HEK293 (cell line): ENCODE measurements around the gene PARP1.

Experiments
- CTCF ChIA-PET: fragments of 350-600 bp; formaldehyde crosslinking; extraction: SDS; loops from one replicate; lab custom pipeline; 2021; ENCODE audit warnings: antibody characterized with exemption; lab: Yijun Ruan, JAX
- POLR2A ChIA-PET: fragments of 300-600 bp; formaldehyde crosslinking; extraction: SDS; loops from one replicate; lab custom pipeline; 2020; ENCODE audit warnings: antibody characterized with exemption, inconsistent platforms; lab: Yijun Ruan, JAX
- H3K27ac ChIP-seq: fragments of 200-500 bp; sonication (Bioruptor generic); 2 replicates; pipeline ENCODE4 v1.5.1; 2014; ENCODE audit warnings: low read depth, low read length, control low read depth, inconsistent platforms; ENCODE audit errors: extremely low read depth
- H3K36me3 ChIP-seq, 2 experiments: fragments of 200-500 bp in 1 of 2; sonication (Bioruptor generic) in 1 of 2; 1 replicate in 1 of 2; 2 replicates in 1 of 2; pipeline ENCODE4 v1.5.1; 2014 to 2017; ENCODE audit warnings: inconsistent platforms in 2 of 2, low read length in 2 of 2; ENCODE audit not compliant: control insufficient read depth in 2 of 2, insufficient read depth in 1 of 2
- H3K4me1 ChIP-seq: fragments of 200-500 bp; sonication (Bioruptor generic); 2 replicates; pipeline ENCODE4 v1.5.1; 2014; ENCODE audit warnings: mild to moderate bottlenecking, low read length, inconsistent platforms; ENCODE audit not compliant: control insufficient read depth, insufficient read depth
- H3K4me3 ChIP-seq: 2 replicates; pipeline ENCODE4 v1.5.1; 2011; ENCODE audit warnings: low read depth, mild to moderate bottlenecking, control low read depth, low read length, moderate library complexity
- H3K9me3 ChIP-seq: fragments of 200-500 bp; sonication (Bioruptor generic); 2 replicates; pipeline ENCODE4 v1.5.1; 2014; ENCODE audit warnings: low read depth, low read length, inconsistent platforms; ENCODE audit not compliant: control insufficient read depth, insufficient read depth
- EGR2 ChIP-seq: fragments of 450-650 bp; formaldehyde crosslinking; IDR thresholded peaks from 2 replicates; pipeline ENCODE4 v1.5.1; 2016; ENCODE audit warnings: low read depth, missing biosample characterization, missing genetic modification characterization
- HOXA7 ChIP-seq: sonication (generic); formaldehyde crosslinking; IDR thresholded peaks from 2 replicates; pipeline ENCODE4 v1.8.1; 2022; ENCODE audit warnings: missing genetic modification reagents, borderline replicate concordance
- KLF9 ChIP-seq: fragments of 450-650 bp; formaldehyde crosslinking; IDR thresholded peaks from 2 replicates; pipeline ENCODE4 v1.5.1; 2016; ENCODE audit warnings: missing biosample characterization, missing genetic modification characterization, low read depth
- REPIN1 ChIP-seq: fragments of 450-650 bp; formaldehyde crosslinking; IDR thresholded peaks from 2 replicates; pipeline ENCODE4 v1.5.1; 2017; ENCODE audit warnings: missing biosample characterization, missing genetic modification characterization, low read depth
- ZBTB8A ChIP-seq: fragments of 450-650 bp; formaldehyde crosslinking; IDR thresholded peaks from 2 replicates; pipeline ENCODE4 v1.5.1; 2016; ENCODE audit warnings: missing biosample characterization, missing genetic modification characterization
- ZIC2 ChIP-seq: fragments of 450-650 bp; formaldehyde crosslinking; IDR thresholded peaks from 2 replicates; pipeline ENCODE4 v1.5.1; 2016; ENCODE audit warnings: missing biosample characterization, missing genetic modification characterization
- ZNF138 ChIP-seq: fragments of 450-650 bp; formaldehyde crosslinking; IDR thresholded peaks from 2 replicates; pipeline ENCODE4 v1.5.1; 2016; ENCODE audit warnings: missing biosample characterization, missing genetic modification characterization, borderline replicate concordance
- ZNF24 ChIP-seq: fragments of 450-650 bp; formaldehyde crosslinking; IDR thresholded peaks from 2 replicates; pipeline ENCODE4 v1.5.1; 2016; ENCODE audit warnings: missing biosample characterization, missing genetic modification characterization
- ZNF530 ChIP-seq: fragments of 450-650 bp; formaldehyde crosslinking; IDR thresholded peaks from 2 replicates; pipeline ENCODE4 v1.5.1; 2016; ENCODE audit warnings: low read depth, missing biosample characterization, missing genetic modification characterization
- ZNF626 ChIP-seq: fragments of 450-650 bp; sonication (Bioruptor Pico); formaldehyde crosslinking; IDR thresholded peaks from 2 replicates; pipeline ENCODE4 v1.5.1; 2018; ENCODE audit warnings: missing biosample characterization, missing genetic modification characterization, inconsistent platforms
- ZSCAN23 ChIP-seq: fragments of 450-650 bp; formaldehyde crosslinking; IDR thresholded peaks from 2 replicates; pipeline ENCODE4 v1.5.1; 2016; ENCODE audit warnings: missing biosample characterization, missing genetic modification characterization
- TF ChIP-seq, protein P1 (sequence below): fragments of 450-650 bp; formaldehyde crosslinking; IDR thresholded peaks from 2 replicates; pipeline ENCODE4 v1.5.1; 2016; ENCODE audit warnings: missing biosample characterization, missing genetic modification characterization, borderline replicate concordance
- TF ChIP-seq, protein P2 (sequence below): fragments of 450-650 bp; formaldehyde crosslinking; IDR thresholded peaks from 2 replicates; pipeline ENCODE4 v1.5.1; 2016; ENCODE audit warnings: missing biosample characterization, missing genetic modification characterization

Gene PARP1

DNA sequence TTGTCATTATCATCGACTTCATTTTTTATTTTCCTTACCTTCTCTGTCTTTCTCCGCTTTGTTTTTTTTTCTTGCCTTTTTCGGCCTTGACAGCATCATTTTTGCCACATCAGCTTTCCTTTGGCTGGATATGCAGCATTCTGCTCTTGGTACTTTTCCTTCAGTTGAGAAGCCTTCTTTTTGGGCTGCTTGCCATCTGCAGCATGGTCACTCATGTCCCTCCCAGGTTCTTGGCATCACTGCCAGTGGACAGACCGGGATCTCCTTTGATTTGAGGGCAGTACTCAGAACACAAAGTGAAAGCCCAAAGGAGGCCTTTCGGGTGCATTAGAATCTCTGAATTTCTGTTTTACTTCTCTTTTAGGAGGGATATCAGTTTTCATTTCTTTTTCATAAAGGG is 3.7 kb upstream of the PARP1 start (continued):
- TF ChIP-seq, protein P1, sequence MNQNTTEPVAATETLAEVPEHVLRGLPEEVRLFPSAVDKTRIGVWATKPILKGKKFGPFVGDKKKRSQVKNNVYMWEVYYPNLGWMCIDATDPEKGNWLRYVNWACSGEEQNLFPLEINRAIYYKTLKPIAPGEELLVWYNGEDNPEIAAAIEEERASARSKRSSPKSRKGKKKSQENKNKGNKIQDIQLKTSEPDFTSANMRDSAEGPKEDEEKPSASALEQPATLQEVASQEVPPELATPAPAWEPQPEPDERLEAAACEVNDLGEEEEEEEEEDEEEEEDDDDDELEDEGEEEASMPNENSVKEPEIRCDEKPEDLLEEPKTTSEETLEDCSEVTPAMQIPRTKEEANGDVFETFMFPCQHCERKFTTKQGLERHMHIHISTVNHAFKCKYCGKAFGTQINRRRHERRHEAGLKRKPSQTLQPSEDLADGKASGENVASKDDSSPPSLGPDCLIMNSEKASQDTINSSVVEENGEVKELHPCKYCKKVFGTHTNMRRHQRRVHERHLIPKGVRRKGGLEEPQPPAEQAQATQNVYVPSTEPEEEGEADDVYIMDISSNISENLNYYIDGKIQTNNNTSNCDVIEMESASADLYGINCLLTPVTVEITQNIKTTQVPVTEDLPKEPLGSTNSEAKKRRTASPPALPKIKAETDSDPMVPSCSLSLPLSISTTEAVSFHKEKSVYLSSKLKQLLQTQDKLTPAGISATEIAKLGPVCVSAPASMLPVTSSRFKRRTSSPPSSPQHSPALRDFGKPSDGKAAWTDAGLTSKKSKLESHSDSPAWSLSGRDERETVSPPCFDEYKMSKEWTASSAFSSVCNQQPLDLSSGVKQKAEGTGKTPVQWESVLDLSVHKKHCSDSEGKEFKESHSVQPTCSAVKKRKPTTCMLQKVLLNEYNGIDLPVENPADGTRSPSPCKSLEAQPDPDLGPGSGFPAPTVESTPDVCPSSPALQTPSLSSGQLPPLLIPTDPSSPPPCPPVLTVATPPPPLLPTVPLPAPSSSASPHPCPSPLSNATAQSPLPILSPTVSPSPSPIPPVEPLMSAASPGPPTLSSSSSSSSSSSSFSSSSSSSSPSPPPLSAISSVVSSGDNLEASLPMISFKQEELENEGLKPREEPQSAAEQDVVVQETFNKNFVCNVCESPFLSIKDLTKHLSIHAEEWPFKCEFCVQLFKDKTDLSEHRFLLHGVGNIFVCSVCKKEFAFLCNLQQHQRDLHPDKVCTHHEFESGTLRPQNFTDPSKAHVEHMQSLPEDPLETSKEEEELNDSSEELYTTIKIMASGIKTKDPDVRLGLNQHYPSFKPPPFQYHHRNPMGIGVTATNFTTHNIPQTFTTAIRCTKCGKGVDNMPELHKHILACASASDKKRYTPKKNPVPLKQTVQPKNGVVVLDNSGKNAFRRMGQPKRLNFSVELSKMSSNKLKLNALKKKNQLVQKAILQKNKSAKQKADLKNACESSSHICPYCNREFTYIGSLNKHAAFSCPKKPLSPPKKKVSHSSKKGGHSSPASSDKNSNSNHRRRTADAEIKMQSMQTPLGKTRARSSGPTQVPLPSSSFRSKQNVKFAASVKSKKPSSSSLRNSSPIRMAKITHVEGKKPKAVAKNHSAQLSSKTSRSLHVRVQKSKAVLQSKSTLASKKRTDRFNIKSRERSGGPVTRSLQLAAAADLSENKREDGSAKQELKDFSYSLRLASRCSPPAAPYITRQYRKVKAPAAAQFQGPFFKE (tag by site-specific recombination) = no peak
- no peak for TF ChIP-seq ZNF626 (tag by site-specific recombination)
- TF ChIP-seq ZNF138 (tag by site-specific recombination) = no peak
- no peak for TF ChIP-seq ZBTB8A (tag by site-specific recombination)
- no peak for TF ChIP-seq HOXA7
- TF ChIP-seq ZNF24 (tag by site-specific recombination) = no peak

DNA sequence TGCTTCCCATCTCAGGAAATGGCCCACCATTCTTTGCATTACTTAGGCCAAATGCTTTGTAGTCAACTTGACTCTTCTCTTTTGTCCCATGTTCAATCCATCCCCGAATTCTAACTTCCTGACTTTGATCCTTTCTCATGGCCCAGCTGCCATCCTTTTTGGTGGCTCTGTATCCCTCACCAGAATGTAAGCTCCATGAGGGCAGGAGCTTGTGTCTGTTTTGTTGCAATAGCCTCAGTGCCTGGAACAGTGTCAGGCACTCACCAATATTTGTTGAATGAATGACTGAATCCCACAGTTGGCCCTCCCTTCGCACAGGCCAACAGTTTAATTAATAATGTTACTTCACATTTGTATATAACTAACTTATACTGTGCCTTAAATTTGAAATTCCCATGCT is 3.1 kb upstream of the PARP1 start:
- POLR2A ChIA-PET = interaction anchor here (1.0 kb wide), 1 partner anchor 9 kb away, joined by 3 read pairs; no protein-coding TSS in a partner anchor
- TF ChIP-seq ZNF530 (tag by site-specific recombination) = no peak
- TF ChIP-seq REPIN1 (tag by site-specific recombination) = no peak
- no peak for TF ChIP-seq ZIC2
- TF ChIP-seq KLF9 (tag by site-specific recombination) = no peak
- no peak overlapping the region for H3K27ac ChIP-seq
- no peaks in the 10 kb centered on the region for H3K36me3 ChIP-seq
- H3K4me1 ChIP-seq = 0 out of 2 replicates have a peak, but pooled peaks cover 2% of the 10 kb centered on the region
- CTCF ChIA-PET = interaction anchor here (7.5 kb wide), 1 partner anchor 10 kb away, joined by 125 read pairs; no protein-coding TSS in a partner anchor
- no peak overlapping the region for H3K4me3 ChIP-seq
- H3K9me3 ChIP-seq = no peaks in the 10 kb centered on the region

DNA sequence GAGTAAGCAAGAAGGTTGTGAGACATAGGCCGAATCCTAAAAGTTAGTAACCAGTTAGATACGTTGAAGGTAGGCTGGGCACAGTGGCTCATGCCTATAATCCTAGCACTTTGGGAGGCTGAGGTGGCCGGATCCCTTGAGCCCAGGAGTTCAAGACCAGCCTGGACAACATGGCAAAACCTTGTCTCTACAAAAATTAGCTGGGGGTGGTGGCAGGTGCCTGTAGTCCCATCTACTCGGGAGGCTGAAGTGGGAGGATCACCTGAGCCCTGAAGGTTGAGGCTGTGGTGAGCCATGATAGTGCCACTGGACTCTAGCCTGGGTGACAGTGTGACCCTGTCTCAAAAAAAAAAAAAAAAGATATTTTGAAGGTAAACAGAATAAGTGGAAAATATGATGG is 1.5 kb upstream of the PARP1 start:
- Histone ChIP-seq H3K36me3 (peaks cover 0 to 5% of the 10 kb centered on the region in 2 experiments; a peak in 1 of 3 replicates), H3K27ac (no peak overlapping the region), H3K4me1 (peaks cover 14% of the 10 kb centered on the region), H3K9me3 (no peaks in the 10 kb centered on the region), H3K4me3 (no peak overlapping the region)
- POLR2A ChIA-PET = interaction anchor here (2.2 kb wide), 1 partner anchor 12 kb away, joined by 6 read pairs; no protein-coding TSS in a partner anchor
- CTCF ChIA-PET = interaction anchor here (0.6 to 7.5 kb wide), 7 partner anchors 11 to 1659 kb away, joined by 3 to 125 read pairs (median 6); no protein-coding TSS in a partner anchor
- TF ChIP-seq EGR2 (tag by site-specific recombination) (no peak), ZSCAN23 (tag by site-specific recombination) (no peak)
- TF ChIP-seq, protein P2, sequence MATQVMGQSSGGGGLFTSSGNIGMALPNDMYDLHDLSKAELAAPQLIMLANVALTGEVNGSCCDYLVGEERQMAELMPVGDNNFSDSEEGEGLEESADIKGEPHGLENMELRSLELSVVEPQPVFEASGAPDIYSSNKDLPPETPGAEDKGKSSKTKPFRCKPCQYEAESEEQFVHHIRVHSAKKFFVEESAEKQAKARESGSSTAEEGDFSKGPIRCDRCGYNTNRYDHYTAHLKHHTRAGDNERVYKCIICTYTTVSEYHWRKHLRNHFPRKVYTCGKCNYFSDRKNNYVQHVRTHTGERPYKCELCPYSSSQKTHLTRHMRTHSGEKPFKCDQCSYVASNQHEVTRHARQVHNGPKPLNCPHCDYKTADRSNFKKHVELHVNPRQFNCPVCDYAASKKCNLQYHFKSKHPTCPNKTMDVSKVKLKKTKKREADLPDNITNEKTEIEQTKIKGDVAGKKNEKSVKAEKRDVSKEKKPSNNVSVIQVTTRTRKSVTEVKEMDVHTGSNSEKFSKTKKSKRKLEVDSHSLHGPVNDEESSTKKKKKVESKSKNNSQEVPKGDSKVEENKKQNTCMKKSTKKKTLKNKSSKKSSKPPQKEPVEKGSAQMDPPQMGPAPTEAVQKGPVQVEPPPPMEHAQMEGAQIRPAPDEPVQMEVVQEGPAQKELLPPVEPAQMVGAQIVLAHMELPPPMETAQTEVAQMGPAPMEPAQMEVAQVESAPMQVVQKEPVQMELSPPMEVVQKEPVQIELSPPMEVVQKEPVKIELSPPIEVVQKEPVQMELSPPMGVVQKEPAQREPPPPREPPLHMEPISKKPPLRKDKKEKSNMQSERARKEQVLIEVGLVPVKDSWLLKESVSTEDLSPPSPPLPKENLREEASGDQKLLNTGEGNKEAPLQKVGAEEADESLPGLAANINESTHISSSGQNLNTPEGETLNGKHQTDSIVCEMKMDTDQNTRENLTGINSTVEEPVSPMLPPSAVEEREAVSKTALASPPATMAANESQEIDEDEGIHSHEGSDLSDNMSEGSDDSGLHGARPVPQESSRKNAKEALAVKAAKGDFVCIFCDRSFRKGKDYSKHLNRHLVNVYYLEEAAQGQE (tag by site-specific recombination) = no peak
